A673 (cell line): ENCODE results near the gene GSTT4. TPM values are rescaled to one million over a fixed set of nuclear protein-coding genes. Genes with fewer than 3 reads are reported as not detected.

Experiments used
- BruUV-seq: library from RNA; stranded (reverse); fragments of 400-500 nt; replicated peaks from 2 replicates; lab custom pipeline; 2021; lab: Mats Ljungman, UMichigan
- CTCF ChIA-PET: fragments of 300-600 bp; sonication (Branson Sonifier 250); formaldehyde crosslinking; loops from one replicate; lab custom pipeline; 2022; ENCODE audit warnings: antibody characterized with exemption; lab: Charles Lee
- POLR2A ChIA-PET: fragments of 300-600 bp; sonication (Branson Sonifier 250); formaldehyde crosslinking; loops from one replicate; lab custom pipeline; 2022; ENCODE audit warnings: antibody characterized with exemption; ENCODE audit not compliant: low non-redundant PET; lab: Charles Lee
- DNase-seq: peaks from one replicate; pipeline ENCODE4 v3.0.0-alpha.2; 2015; ENCODE audit warnings: low spot score
- H3K27ac ChIP-seq: fragments of 200-600 bp; sonication (generic); 2 replicates; pipeline ENCODE4 v1.5.1; 2016; ENCODE audit warnings: mixed run types, low read depth, mild to moderate bottlenecking, mixed read lengths, antibody characterized with exemption, low read length; ENCODE audit not compliant: poor library complexity, severe bottlenecking
- H3K27me3 ChIP-seq: fragments of 200-600 bp; sonication (generic); replicated peaks from 2 replicates; pipeline ENCODE4 v1.6.1; 2017; ENCODE audit warnings: mixed run types, low read depth, mild to moderate bottlenecking, mixed read lengths, antibody characterized with exemption, low read length; ENCODE audit not compliant: insufficient read depth, poor library complexity
- H3K36me3 ChIP-seq: fragments of 200-600 bp; sonication (generic); 2 replicates; pipeline ENCODE4 v1.6.1; 2016; ENCODE audit warnings: mixed run types, mild to moderate bottlenecking, mixed read lengths, antibody characterized with exemption, low read length; ENCODE audit not compliant: insufficient read depth, poor library complexity, severe bottlenecking
- H3K4me1 ChIP-seq: fragments of 200-600 bp; sonication (generic); 2 replicates; pipeline ENCODE4 v1.6.1; 2017; ENCODE audit warnings: mixed run types, mild to moderate bottlenecking, mixed read lengths, antibody characterized with exemption, low read length; ENCODE audit not compliant: insufficient read depth, poor library complexity, severe bottlenecking
- H3K4me3 ChIP-seq: fragments of 200-600 bp; sonication (generic); 2 replicates; pipeline ENCODE4 v1.5.1; 2016; ENCODE audit warnings: low read depth, mixed run types, mild to moderate bottlenecking, mixed read lengths, low read length; ENCODE audit not compliant: poor library complexity, severe bottlenecking
- H3K9me3 ChIP-seq: fragments of 200-600 bp; sonication (generic); 2 replicates; pipeline ENCODE4 v1.6.1; 2016; ENCODE audit warnings: mixed run types, low read depth, mild to moderate bottlenecking, mixed read lengths, antibody characterized with exemption, low read length; ENCODE audit not compliant: poor library complexity, severe bottlenecking
- EZH2 ChIP-seq: fragments of 200-600 bp; sonication (generic); IDR thresholded peaks from 2 replicates; pipeline ENCODE4 v1.6.1; 2017; ENCODE audit warnings: borderline replicate concordance, low read depth, mild to moderate bottlenecking, mixed read lengths, antibody characterized with exemption, low read length; ENCODE audit not compliant: poor library complexity, severe bottlenecking
- intact Hi-C: fragments of 100-400 bp; cut with micrococcal nuclease; formaldehyde crosslinking; loops from one replicate; pipeline ENCODE4 v1.10.0; 2022; ENCODE audit not compliant: unreplicated experiment
- total RNA-seq: library from RNA; stranded (reverse); gene quantifications from 2 replicates; pipeline ENCODE4 v1.2.3, GENCODE V29; 2021
- TF ChIP-seq, protein P1 (sequence below): fragments of 300-800, 200-600 bp; sonication (generic); conservative IDR thresholded peaks from 2 replicates; pipeline ENCODE4 v1.5.1; 2017; ENCODE audit warnings: low read depth, mild to moderate bottlenecking, antibody characterized with exemption, low read length, moderate library complexity, mixed read lengths

Gene GSTT4
- total RNA-seq, 1 experiment from 2014 or later: not detected

DNA sequence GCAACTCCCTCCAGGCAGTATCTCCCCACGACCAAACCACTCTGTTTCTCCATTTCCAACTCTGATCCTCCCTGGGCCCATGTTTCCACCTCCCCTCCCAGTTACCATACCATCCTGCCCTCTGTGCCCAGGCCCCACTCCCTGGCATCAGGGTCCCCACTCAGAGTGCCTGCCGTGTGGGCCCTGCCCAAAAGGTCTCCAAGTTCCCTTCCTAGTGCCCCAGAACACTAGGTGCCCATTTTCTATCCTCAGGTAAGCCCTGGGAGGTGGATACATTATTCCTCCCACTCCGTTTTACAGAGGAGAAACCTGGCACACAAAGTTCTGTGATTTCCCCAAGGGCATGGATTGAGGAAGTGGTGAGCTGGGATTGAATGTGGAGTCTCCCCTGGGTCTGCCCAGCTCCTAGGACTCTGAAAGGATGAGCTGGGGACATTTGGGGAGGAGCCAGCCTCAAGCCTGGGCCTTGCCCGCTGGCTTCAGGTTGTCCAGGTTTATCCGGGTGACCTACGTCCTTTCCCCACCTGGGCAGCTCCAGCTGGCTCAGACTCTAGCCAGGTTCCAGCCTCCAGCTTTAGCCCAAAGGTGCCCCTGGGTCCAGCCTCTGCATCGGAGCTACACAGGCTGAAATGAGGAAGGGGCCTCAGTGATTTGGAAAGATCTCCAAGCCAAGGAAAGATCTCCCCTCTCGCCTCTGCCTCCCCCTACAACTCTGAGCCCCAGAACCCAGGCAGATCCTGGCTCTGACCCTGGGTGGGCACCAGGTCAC, 2.2 kb upstream of the GSTT4 start:
- Histone ChIP-seq H3K27ac (no peak overlapping the region), H3K4me3 (no peak overlapping the region), H3K27me3 (no peaks in the 10 kb centered on the region), H3K4me1 (no peaks in the 10 kb centered on the region), H3K36me3 (no peaks in the 10 kb centered on the region), H3K9me3 (no peaks in the 10 kb centered on the region)
- ChIA-PET CTCF (no interaction called here), POLR2A (interaction anchor here (0.6 kb wide), 1 partner anchor 12 kb away, joined by 24 read pairs; no protein-coding TSS in a partner anchor)
- no peak for DNase-seq
- TF ChIP-seq EZH2: no peak
- TF ChIP-seq, protein P1, sequence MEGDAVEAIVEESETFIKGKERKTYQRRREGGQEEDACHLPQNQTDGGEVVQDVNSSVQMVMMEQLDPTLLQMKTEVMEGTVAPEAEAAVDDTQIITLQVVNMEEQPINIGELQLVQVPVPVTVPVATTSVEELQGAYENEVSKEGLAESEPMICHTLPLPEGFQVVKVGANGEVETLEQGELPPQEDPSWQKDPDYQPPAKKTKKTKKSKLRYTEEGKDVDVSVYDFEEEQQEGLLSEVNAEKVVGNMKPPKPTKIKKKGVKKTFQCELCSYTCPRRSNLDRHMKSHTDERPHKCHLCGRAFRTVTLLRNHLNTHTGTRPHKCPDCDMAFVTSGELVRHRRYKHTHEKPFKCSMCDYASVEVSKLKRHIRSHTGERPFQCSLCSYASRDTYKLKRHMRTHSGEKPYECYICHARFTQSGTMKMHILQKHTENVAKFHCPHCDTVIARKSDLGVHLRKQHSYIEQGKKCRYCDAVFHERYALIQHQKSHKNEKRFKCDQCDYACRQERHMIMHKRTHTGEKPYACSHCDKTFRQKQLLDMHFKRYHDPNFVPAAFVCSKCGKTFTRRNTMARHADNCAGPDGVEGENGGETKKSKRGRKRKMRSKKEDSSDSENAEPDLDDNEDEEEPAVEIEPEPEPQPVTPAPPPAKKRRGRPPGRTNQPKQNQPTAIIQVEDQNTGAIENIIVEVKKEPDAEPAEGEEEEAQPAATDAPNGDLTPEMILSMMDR: no peak
- no TSS peak for BruUV-seq
- intact Hi-C loops: no loop called here

DNA sequence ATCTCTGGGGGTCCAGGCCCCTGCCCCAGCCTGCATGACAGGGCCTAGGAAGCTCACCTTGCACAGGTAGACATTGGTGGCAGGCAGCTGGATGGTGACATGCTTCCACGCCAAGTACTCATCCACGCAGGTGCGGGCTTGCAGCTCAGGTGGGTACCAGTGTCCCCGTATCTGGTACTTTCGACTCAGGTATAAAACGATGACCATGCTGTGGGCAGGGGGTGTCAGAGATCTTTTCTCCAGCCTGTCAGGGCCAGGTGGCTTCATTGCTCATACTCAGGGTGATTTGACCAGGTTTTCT, 1.6 kb upstream of the GSTT4 start:
- no peak overlapping the region for H3K4me3 ChIP-seq
- no peak overlapping the region for H3K27ac ChIP-seq
- POLR2A ChIA-PET: no interaction called here
- H3K36me3 ChIP-seq: no peaks in the 10 kb centered on the region
- TF ChIP-seq EZH2: no peak
- TF ChIP-seq, protein P1: no peak
- intact Hi-C loops: no loop called here
- DNase-seq: no peak
- no peaks in the 10 kb centered on the region for H3K4me1 ChIP-seq
- no TSS peak for BruUV-seq
- no peaks in the 10 kb centered on the region for H3K9me3 ChIP-seq
- H3K27me3 ChIP-seq: no peaks in the 10 kb centered on the region
- CTCF ChIA-PET: no interaction called here

DNA sequence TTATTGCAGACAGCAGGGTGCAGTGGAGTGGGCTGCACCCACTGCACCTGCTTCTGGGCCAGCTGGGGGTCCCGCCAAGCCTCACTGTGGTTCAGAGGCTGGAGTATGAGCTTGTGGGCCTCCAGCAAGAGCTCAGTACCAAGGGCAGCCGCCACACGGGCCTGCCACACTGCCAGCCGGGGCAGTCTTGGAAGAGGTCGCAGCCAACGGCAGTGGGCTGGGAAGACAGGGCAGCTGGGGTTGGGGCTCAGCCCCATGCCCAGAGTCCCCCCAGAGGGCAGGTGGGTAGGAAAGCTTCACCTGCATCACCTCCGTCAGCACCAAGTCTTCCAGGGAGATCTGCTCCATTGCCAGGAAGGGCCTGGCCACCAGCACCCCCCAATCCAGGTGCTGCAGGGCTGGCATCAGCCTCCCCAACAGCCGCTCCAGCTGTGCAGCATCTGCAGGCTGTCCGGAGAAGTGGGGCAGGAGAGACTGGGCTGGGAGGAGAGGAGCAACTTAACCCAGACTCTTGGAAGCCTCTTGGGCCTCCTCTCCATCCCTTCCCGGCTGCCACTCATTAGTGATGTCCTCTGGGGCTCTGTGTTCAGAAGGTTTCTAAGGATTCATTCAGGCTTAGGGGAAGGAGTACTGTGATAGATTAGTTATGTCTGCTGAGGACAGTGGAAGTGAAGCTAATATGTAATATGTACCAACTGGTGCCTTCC, 1.1 kb upstream of the GSTT4 start:
- Histone ChIP-seq H3K4me3 (no peak overlapping the region), H3K36me3 (no peaks in the 10 kb centered on the region), H3K27ac (no peak overlapping the region), H3K27me3 (no peaks in the 10 kb centered on the region), H3K9me3 (no peaks in the 10 kb centered on the region), H3K4me1 (no peaks in the 10 kb centered on the region)
- no TSS peak for BruUV-seq
- no peak for TF ChIP-seq EZH2
- TF ChIP-seq, protein P1: no peak
- no peak for DNase-seq
- ChIA-PET CTCF (no interaction called here), POLR2A (no interaction called here)
- intact Hi-C loops: no loop called here
